AG09319 (cell line): ENCODE measurements around the gene HSPA5.
A peak's percentile ranks its signal among the peaks of the same experiment; 100 is the strongest.
"Not testable (repeated sequence)": the region's sequence is repeated elsewhere in the genome, so short reads cannot be mapped to it uniquely, and the experiment has no call there.

ENCODE experiments used
- DNase-seq: peaks from one replicate; pipeline ENCODE4 v3.0.0-alpha.2; 2010; ENCODE audit warnings: low read depth; ENCODE audit errors: extremely low read depth
- TF ChIP-seq, protein P1 (sequence below): IDR thresholded peaks from 2 replicates; pipeline ENCODE4 v1.5.1; 2011; ENCODE audit warnings: low read depth, mild to moderate bottlenecking, inconsistent platforms, low read length, moderate library complexity

The HSPA5 gene

DNA sequence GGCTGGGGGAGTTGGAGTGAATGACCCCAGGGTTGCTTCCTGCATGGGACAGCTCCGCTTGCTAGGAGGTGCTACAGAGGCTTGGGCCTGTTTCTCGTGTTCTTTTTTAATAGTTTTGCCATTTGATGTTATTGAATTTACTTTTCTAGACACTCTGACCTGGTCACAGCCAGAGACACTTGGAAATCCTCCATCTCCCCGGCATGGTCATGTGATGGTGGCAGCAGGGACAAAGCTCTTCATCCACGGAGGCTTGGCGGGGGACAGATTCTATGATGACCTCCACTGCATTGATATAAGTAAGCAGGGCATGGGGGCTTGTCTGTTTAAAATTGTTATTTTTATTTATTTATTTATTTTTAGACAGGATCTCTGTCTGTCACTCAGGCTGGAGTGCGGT is 13.4 kb downstream of the HSPA5 start:
- TF ChIP-seq, protein P1, sequence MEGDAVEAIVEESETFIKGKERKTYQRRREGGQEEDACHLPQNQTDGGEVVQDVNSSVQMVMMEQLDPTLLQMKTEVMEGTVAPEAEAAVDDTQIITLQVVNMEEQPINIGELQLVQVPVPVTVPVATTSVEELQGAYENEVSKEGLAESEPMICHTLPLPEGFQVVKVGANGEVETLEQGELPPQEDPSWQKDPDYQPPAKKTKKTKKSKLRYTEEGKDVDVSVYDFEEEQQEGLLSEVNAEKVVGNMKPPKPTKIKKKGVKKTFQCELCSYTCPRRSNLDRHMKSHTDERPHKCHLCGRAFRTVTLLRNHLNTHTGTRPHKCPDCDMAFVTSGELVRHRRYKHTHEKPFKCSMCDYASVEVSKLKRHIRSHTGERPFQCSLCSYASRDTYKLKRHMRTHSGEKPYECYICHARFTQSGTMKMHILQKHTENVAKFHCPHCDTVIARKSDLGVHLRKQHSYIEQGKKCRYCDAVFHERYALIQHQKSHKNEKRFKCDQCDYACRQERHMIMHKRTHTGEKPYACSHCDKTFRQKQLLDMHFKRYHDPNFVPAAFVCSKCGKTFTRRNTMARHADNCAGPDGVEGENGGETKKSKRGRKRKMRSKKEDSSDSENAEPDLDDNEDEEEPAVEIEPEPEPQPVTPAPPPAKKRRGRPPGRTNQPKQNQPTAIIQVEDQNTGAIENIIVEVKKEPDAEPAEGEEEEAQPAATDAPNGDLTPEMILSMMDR, result no peak
- no peak for DNase-seq

DNA sequence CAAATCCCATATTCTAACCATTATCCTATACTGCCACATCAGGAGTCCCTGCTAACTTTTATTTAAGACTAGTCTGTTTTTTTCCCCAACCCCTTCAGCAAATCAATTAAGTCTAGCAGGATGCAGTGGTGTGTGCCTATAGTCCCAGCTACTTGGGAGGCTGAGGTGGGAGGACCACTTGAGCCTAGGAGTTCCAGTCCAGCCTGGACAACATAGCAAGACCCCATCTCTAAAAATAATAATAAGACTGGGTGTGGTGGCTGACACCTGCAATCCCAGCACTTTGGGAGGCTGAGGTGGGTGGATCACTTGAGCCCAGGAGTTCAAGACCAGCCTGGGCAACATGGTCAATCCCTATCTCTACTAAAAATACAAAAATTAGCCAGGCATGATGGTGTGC is 16.3 kb downstream of the HSPA5 start:
- not testable (repeated sequence) for DNase-seq

DNA sequence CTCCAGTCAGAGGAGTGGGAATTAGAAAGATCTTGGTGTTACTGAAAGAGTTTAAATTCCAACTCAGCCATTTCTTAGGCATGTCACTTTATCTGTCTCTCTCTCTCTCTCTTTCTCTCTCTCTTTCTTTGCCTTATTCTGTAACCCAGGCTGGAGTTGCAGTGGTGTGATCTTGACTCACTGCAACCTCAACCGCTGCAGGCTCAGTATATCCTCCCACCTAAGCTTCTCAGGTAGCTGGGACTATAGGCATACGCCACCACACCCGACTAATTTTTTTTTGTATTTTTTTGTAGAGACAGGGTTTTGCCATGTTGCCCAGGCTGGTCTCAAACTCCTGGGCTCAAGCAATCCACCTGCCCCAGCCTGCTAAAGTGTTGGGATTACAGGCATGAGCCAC is 22.5 kb downstream of the HSPA5 start:
- DNase-seq, result no peak
- TF ChIP-seq, protein P1, result no peak

DNA sequence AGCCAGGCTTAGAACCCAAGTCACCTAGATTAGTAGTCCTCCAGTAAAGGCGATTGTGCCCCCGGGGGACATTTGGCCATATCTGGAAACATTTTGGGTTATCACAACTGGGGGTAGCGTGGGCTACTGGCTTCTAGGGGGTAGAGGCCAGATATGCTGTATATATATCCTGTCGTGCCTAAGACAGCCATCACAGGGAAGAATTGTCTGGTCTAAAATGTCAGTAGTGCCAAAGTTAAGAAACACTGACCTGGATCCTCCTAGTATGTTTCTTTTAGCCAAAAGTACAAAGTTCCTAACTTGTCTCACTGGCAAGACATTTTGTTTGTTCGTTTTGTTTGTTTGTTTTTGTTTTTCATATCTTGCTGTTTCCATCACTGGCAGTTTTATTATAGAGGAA is 27.0 kb downstream of the HSPA5 start:
- TF ChIP-seq, protein P1, result no peak
- no peak for DNase-seq

DNA sequence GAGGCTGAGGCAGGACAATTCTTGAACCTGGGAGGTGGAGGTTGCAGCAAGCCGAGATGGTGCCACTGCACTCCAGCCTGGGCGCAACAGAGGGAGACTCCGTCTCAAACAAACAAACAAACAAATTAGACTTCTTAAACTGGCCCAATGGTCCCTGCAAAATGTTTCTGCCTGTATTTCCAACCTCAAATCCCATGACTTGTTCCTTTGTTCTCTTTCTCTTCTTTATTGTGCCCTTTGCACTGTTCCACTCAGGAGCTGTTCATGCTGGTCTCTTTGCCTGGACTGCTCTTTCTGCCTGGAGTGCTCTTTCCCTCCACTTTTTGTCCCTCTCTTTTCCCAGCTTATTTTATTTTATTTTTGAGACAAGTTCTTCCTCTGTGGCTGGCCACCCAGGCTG is 36.7 kb downstream of the HSPA5 start:
- TF ChIP-seq, protein P1, result no peak

DNA sequence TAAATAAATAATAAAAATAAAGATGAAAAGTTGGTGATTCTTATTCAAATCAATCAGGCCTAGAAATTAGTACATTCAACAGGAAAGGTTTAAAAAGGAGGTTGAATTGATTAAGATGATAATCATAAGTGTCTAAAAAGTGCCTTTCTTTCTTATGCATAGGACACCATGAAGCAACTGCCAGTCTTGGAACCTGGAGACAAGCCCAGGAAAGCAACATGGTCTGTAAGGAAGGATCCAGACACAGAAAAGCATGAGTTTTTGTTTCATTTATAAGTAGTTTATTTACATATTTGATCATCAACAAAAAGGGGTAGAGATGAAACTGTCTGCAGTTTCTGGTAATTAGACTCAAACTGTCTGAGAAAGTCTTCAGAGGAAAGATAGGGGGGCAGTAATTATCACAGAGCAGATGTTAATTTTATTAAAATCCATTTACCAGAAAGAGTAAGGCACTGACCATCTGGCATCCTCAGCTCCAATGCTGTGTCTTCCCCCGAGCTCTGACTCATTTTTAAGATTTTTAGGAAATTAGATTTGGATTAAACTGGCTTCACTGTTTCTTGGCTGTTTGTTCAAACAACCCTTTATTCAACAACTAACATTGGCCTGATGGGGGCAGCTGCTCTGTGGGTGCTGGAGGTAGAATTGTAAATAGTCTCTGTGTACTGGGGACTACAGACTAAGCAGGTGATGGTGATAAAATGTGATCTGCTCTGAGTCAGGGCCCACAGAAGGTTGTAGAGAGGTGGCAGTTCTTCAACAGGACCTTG is 38.1 kb downstream of the HSPA5 start:
- DNase-seq, result no peak
- TF ChIP-seq, protein P1, result no peak

More for the DNA sequence above, 36.7 kb downstream of the HSPA5 start:
- no peak for DNase-seq

DNA sequence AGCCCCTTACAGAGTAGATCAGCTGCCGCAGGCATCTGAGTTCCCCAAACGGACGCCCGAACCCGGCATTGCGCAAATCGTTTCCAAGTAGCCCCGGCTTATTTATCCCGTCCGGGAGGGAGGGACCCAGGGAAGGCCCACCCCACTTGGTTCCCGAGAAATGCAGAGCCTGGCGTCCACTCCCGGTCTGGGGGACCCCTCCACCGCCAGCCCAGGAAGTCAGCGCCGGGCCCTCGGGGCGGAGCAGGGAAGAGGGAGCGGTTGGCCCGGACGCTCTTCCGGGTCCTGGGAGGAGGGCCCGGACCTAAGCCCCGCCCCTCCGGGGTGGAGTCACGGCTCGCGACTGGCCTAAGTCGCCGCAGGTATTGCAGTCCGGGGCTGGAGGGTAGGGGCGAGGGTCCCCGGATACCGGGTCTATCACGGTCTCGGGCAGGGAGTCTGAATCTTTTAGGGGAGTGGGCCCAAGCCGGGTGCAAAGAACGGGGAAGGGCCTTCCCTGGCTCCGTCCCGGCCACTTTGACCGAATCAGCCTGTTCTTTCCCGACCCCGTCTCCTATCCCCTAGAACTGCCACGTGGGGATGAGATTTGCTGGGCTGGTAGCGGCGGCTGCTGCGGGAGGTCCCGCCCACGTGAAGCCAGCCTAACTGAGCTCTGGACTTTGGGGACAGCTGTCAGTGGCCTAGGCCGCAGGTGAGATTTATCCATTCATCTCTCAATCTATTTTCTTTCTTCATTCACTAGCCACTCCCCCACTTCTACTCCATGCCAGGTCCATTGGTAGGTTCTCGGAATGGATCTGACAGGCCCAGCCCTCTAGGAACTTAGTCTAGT is 40.7 kb downstream of the HSPA5 start, which contains the start of gene RABEPK:
Gene RABEPK, plus strand, starts transcription at position 327 of the 832 bp plus-strand sequence. CDS start 2,472 bp downstream, outside the sequence.
- peak; percentile 90 for DNase-seq
- TF ChIP-seq, protein P1, result no peak

DNA sequence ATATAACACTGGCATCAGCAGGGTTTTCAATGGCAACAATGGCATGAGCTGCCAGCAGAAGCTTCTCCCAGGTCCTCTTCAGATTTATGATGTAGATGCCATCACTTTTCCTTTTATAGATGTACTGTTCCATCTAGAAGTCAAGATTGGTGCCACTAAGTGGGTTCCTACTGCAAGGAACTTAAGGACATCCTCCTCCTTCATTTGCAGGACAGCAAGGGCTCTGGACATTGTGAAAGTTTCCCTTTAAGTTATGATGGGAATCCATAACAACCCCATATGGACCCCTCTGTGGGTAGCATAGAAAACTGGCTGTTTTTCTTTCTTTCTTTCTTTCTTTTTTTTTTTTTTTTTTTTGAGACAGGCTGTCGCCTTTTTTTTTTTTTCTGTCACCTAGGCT is 45.6 kb downstream of the HSPA5 start:
- not testable (repeated sequence) for DNase-seq

DNA sequence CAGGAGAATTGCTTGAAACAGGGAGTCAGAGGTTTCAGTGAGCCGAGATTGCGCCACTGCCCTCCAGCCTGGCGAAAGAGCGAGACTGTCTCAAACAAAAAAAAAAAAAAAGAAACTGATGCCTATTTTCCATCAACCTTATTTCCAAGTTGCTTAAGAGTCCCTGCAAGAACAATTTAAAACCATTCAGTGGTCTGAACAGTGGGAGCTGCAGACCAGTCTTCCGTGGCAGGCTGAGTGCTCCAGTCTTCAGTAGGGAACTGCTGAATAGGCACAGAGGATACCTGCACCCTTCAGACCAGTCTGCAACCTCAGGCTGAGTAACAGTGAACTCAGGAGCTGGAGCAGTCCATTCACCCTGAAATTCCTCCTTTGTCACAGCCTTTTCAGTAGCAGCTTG is 46.7 kb downstream of the HSPA5 start:
- DNase-seq, result not testable (repeated sequence)
